ACC112 (cell line): Measurements from ENCODE around the gene ABHD16A.
"Not testable (repeated sequence)": the region's sequence is repeated elsewhere in the genome, so short reads cannot be mapped to it uniquely, and the experiment has no call there.

ENCODE experiments used
- H2AFZ ChIP-seq: fragments of 200-600 bp; sonication (generic); one replicate; pipeline ENCODE4 v1.6.0; 2017; ENCODE audit warnings: antibody characterized with exemption, low read length; ENCODE audit not compliant: unreplicated experiment
- H3K27ac ChIP-seq: fragments of 200-600 bp; sonication (generic); 2 replicates; pipeline ENCODE4 v1.5.1; 2014; ENCODE audit warnings: low read depth, mild to moderate bottlenecking, antibody characterized with exemption, low read length, moderate library complexity
- H3K27me3 ChIP-seq: fragments of 200-600 bp; sonication (generic); 2 replicates; pipeline ENCODE4 v1.6.1; 2014; ENCODE audit warnings: mild to moderate bottlenecking, antibody characterized with exemption, low read length, moderate library complexity, mixed read lengths; ENCODE audit not compliant: insufficient read depth
- H3K36me3 ChIP-seq: fragments of 200-600 bp; sonication (generic); 2 replicates; pipeline ENCODE4 v1.6.1; 2016; ENCODE audit warnings: mild to moderate bottlenecking, antibody characterized with exemption, low read length, moderate library complexity, mixed read lengths; ENCODE audit not compliant: insufficient read depth
- H3K4me1 ChIP-seq: fragments of 200-600 bp; sonication (generic); one replicate; pipeline ENCODE4 v1.6.1; 2016; ENCODE audit warnings: low read length, mixed read lengths; ENCODE audit not compliant: insufficient read depth, unreplicated experiment, control insufficient read depth
- H3K4me3 ChIP-seq: fragments of 200-600 bp; sonication (generic); 2 replicates; pipeline ENCODE4 v1.5.1; 2014; ENCODE audit warnings: mild to moderate bottlenecking, low read depth, low read length
- H3K79me2 ChIP-seq: fragments of 200-600 bp; sonication (generic); one replicate; pipeline ENCODE4 v1.6.0; 2016; ENCODE audit warnings: low read length; ENCODE audit not compliant: control insufficient read depth, unreplicated experiment, insufficient read depth

The ABHD16A gene

GRCh38 chr6:31711233-31711632 is 8.1 kb upstream of the ABHD16A start:
- no peaks in the 10 kb centered on the region for H3K4me1 ChIP-seq
- no peaks in the 10 kb centered on the region for H3K79me2 ChIP-seq
- H2AFZ ChIP-seq, result peak overlapping the region; percentile 36
- no peaks in the 10 kb centered on the region for H3K27me3 ChIP-seq
- no peak overlapping the region for H3K4me3 ChIP-seq
- H3K36me3 ChIP-seq, result no peaks in the 10 kb centered on the region
- no peak overlapping the region for H3K27ac ChIP-seq

GRCh38 chr6:31710523-31711219 is 7.5 kb upstream of the ABHD16A start:
- Histone ChIP-seq H3K27me3 (no peaks in the 10 kb centered on the region), H3K4me1 (no peaks in the 10 kb centered on the region), H3K79me2 (no peaks in the 10 kb centered on the region), H3K4me3 (no peak overlapping the region), H3K36me3 (no peaks in the 10 kb centered on the region), H3K27ac (no peak overlapping the region), H2AFZ (no peak overlapping the region)

GRCh38 chr6:31709157-31709556 is 6.0 kb upstream of the ABHD16A start:
- not testable (repeated sequence) for H3K4me3 ChIP-seq, H2AFZ ChIP-seq, H3K79me2 ChIP-seq, H3K36me3 ChIP-seq, H3K27me3 ChIP-seq, H3K4me1 ChIP-seq, H3K27ac ChIP-seq

DNA sequence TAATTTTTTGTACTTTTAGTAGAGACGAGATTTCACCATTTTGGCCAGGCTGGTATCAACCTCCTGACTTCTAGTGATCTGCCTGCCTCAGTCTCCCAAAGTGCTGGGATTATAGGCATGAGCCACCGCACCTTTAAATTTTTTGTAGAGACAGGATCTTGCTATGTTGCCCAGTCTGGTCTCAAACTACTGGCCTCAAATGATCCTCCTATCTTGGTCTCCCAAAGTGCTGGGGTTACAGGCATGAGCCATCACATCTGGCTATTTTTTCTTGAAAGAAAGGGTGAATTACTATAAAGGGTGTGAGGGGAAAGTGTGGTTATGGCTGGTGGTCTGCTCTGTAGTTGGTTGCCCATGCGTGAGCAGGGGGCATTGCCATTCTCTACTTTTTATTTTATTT is 5.1 kb upstream of the ABHD16A start:
- no peak overlapping the region for H2AFZ ChIP-seq

DNA sequence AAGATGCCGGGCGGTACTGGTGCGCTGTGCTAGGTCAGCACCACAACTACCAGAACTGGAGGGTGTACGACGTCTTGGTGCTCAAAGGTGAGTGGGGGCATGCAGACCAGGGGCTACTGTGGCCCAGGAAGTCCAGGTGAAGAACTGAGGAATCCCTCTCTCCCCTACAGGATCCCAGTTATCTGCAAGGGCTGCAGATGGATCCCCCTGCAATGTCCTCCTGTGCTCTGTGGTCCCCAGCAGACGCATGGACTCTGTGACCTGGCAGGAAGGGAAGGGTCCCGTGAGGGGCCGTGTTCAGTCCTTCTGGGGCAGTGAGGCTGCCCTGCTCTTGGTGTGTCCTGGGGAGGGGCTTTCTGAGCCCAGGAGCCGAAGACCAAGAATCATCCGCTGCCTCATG is 4.6 kb upstream of the ABHD16A start:
- H3K27me3 ChIP-seq, result no peaks in the 10 kb centered on the region
- H3K27ac ChIP-seq, result no peak overlapping the region
- no peak overlapping the region for H2AFZ ChIP-seq
- H3K4me1 ChIP-seq, result no peaks in the 10 kb centered on the region
- no peaks in the 10 kb centered on the region for H3K36me3 ChIP-seq
- H3K79me2 ChIP-seq, result peaks cover 3% of the 10 kb centered on the region
- H3K4me3 ChIP-seq, result no peak overlapping the region

More for the DNA sequence above, 5.1 kb upstream of the ABHD16A start:
- Histone ChIP-seq H3K27me3 (no peaks in the 10 kb centered on the region), H3K4me3 (no peak overlapping the region), H3K36me3 (no peaks in the 10 kb centered on the region), H3K27ac (no peak overlapping the region), H3K79me2 (no peaks in the 10 kb centered on the region), H3K4me1 (no peaks in the 10 kb centered on the region)

DNA sequence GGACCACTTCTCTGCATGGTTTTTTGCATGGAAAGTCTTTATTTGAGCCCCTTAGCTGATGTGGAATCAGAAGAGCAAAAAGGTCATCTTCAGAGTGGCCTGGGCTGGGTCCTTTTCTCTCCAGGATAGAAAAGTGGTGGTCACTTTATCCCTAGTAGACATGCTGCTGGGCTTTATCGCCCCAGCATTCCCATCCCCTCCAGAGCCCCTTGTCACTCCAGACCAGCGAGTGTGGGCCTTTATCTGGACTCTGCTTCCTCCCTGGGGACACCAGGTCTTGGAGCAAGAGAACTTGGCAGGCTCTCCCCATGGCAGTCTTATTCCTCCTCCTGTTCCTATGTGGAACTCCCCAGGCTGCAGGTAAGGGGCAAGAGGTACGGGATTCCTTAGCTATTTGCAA is 3.5 kb upstream of the ABHD16A start, which contains the start of gene LY6G6F:
Gene LY6G6F (plus strand): TSS at position 268 of the 400 bp plus-strand sequence. CDS start 41 bp downstream, at position 309.
- H3K4me3 ChIP-seq, result no peak within 1 kb of the TSS
- no peak within 1 kb of the TSS for H3K27ac ChIP-seq
- no peaks in the 10 kb centered on the region for H3K36me3 ChIP-seq
- H2AFZ ChIP-seq, result no peak within 1 kb of the TSS
- H3K27me3 ChIP-seq, result no peaks in the 10 kb centered on the region
- peaks cover 2% of the 10 kb centered on the region for H3K4me1 ChIP-seq
- peaks cover 14% of the 10 kb centered on the region for H3K79me2 ChIP-seq

- H2AFZ ChIP-seq, result no peak overlapping the region
- H3K27ac ChIP-seq, result no peak overlapping the region
- H3K36me3 ChIP-seq, result no peaks in the 10 kb centered on the region
- H3K27me3 ChIP-seq, result no peaks in the 10 kb centered on the region
- no peak overlapping the region for H3K4me3 ChIP-seq
- H3K79me2 ChIP-seq, result peaks cover 21% of the 10 kb centered on the region
- peaks cover 9% of the 10 kb centered on the region for H3K4me1 ChIP-seq
These were observed 2.8 kb upstream of the ABHD16A start for GRCh38 chr6:31705931-31706330.

DNA sequence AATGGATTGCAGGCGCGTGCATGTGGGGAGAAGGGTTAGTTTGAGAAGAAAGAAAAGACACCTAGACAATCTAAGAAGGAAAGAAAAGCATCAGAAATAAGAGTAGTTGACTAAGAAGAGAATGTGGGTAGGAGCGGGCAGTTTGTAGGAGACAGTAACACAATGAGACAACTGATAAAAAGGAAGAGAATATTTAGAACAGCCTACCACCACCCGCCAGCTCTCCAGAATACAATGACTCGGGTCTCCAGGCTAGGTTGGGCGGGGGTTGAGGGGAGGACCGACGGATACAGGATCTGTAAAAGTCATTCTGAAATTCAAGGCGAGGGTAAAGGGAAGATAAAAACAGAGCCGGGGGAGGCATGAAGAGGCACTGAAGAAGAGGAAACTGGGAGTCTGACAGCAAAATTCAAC is 712 bp downstream of the ABHD16A start:
- peak overlapping the region; percentile 88 for H3K4me3 ChIP-seq
- H2AFZ ChIP-seq, result peak overlapping the region; percentile 93
- H3K4me1 ChIP-seq, result peaks cover 17% of the 10 kb centered on the region
- peaks cover 23% of the 10 kb centered on the region for H3K79me2 ChIP-seq
- 0 out of 2 replicates have a peak, but pooled peaks cover 2% of the 10 kb centered on the region for H3K36me3 ChIP-seq
- H3K27me3 ChIP-seq, result no peaks in the 10 kb centered on the region
- peak overlapping the region; percentile 87 for H3K27ac ChIP-seq

GRCh38 chr6:31701666-31702404 is 1.3 kb downstream of the ABHD16A start:
- Histone ChIP-seq H2AFZ (peak overlapping the region; percentile 93), H3K79me2 (peaks cover 23% of the 10 kb centered on the region)

GRCh38 chr6:31700740-31701401 is 2.3 kb downstream of the ABHD16A start:
- H3K79me2 ChIP-seq, result peaks cover 23% of the 10 kb centered on the region
- H3K4me3 ChIP-seq, result no peak overlapping the region; the same call in 1 of the 2 replicates
- H3K27me3 ChIP-seq, result no peaks in the 10 kb centered on the region
- 0 out of 2 replicates have a peak, but pooled peaks cover 2% of the 10 kb centered on the region for H3K36me3 ChIP-seq
- no peak overlapping the region for H3K27ac ChIP-seq
- peaks cover 17% of the 10 kb centered on the region for H3K4me1 ChIP-seq
- H2AFZ ChIP-seq, result no peak overlapping the region

More at GRCh38 chr6:31701666-31702404, 1.3 kb downstream of the ABHD16A start:
- Histone ChIP-seq H3K36me3 (0 out of 2 replicates have a peak, but pooled peaks cover 2% of the 10 kb centered on the region), H3K27me3 (no peaks in the 10 kb centered on the region), H3K4me1 (peaks cover 17% of the 10 kb centered on the region), H3K27ac (peak overlapping the region; percentile 87), H3K4me3 (peak overlapping the region; percentile 88)
